Measurements from ENCODE around the gene NTN5. TPM values are rescaled to one million over a fixed set of nuclear protein-coding genes. Genes with fewer than 3 reads are reported as not detected.
"Not testable (repeated sequence)": the region's sequence is repeated elsewhere in the genome, so short reads cannot be mapped to it uniquely, and the experiment has no call there.

NTN5 gene
- total RNA-seq, 6 donors from 2014 or later: 0.57 to 3.1 (median 1.0) TPM; not detected in 1

GRCh38 chr19:48634424-48635262, 38.2 kb downstream of the NTN5 start:
- WGBS, 2 donors: 6 to 7% methylated on average over 15 to 34 of the region's 37 CpGs
- Histone ChIP-seq H3K27me3 (no peaks in the 10 kb centered on the region), H3K27ac (peak overlapping the region; percentile 92 to 97 (median 95)), H3K4me3 (peak overlapping the region in 3 of 4 donors; percentile 66 to 82 (median 77)), H3K9me3 (no peaks in the 10 kb centered on the region), H3K36me3 (peaks cover 0 to 4% (median 0%) of the 10 kb centered on the region in 4 donors), H3K4me1 (peaks cover 74 to 85% (median 77%) of the 10 kb centered on the region in 4 donors)
- ATAC-seq (ENCODE audit: low FRiP score in 2 of 2) (peak; percentile 76), DNase-seq (peak; percentile 98 to 99)
- TF ChIP-seq POLR2AphosphoS5 (IDR thresholded peaks at IDR 0.05) (peak; percentile 68 to 95), EP300 (IDR thresholded peaks at IDR 0.05) (peak in 1 of 4 donors; percentile 82), CTCF (IDR thresholded peaks at IDR 0.05) (peak in 1 of 6 experiments; percentile 16), POLR2A (IDR thresholded peaks at IDR 0.05) (peak in 2 of 4 donors; percentile 39 to 85)

GRCh38 chr19:48634036-48634342, 38.8 kb downstream of the NTN5 start:
- Histone ChIP-seq H3K36me3 (peaks cover 0 to 7% (median 0%) of the 10 kb centered on the region in 4 donors), H3K4me1 (peaks cover 74 to 84% (median 78%) of the 10 kb centered on the region in 4 donors), H3K27me3 (no peaks in the 10 kb centered on the region), H3K4me3 (peak overlapping the region in 2 of 4 donors; percentile 77 to 82), H3K27ac (peak overlapping the region; percentile 77 to 97 (median 93)), H3K9me3 (no peaks in the 10 kb centered on the region)
- no peak for TF ChIP-seq EP300 (IDR thresholded peaks at IDR 0.05)
- whole genome bisulfite sequencing, 2 donors: 39 to 57% methylated on average over 7 of the region's 7 CpGs
- DNase-seq: no peak
- no peak for ATAC-seq (ENCODE audit: low FRiP score in 2 of 2)

DNA sequence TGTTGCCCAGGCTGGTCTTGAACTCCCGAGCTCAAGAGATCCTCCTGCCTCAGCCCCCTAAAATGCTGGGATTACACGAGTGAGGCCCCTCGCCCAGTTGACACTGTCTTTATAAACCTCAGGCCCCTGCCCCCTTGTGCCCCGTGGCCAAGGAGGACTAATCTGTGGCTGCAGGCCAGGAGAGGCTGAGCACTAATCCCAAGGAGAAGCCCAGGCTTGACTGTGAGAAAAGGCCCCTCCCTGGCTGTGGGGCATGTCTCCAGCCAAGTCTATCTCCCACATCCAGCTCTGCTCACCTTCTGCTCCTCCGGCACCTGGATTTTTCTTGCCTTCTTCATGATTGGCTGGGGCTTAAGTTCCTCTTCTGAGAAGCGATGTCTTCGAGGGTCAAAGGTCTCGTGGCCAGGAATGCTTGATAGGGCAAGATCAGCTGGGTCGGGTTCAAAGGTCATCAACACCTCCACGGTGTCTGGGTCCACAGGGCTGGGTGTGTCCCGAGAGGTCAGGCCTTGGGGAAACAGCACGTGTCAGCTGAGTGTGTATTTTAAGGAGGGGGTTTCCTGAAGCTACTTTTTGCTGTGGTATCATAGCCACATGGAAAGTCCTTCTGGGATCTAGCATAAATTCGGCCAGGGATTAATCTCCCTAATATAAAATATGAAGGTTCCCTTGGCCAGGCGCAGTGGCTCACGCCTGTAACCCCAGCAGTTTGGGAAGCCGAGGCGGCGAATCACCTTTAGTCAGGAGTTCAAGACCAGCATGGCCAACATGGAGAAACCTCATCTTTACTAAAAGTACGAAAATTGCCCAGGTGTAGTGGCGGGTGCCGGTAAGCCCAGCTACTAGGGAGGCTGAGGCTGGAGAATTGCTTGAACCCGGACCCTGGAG, 39.4 kb downstream of the NTN5 start:
- Histone ChIP-seq H3K4me1 (peaks cover 69 to 79% (median 74%) of the 10 kb centered on the region in 4 donors), H3K27ac (peak overlapping the region; percentile 77 to 97 (median 93)), H3K27me3 (no peaks in the 10 kb centered on the region), H3K9me3 (no peaks in the 10 kb centered on the region), H3K36me3 (peaks cover 0 to 7% (median under 1%) of the 10 kb centered on the region in 4 donors), H3K4me3 (peak overlapping the region in 1 of 4 donors; percentile 77)
- TF ChIP-seq POLR2AphosphoS5 (IDR thresholded peaks at IDR 0.05) (no peak), POLR2A (IDR thresholded peaks at IDR 0.05) (no peak), EP300 (IDR thresholded peaks at IDR 0.05) (no peak), CTCF (IDR thresholded peaks at IDR 0.05) (no peak)
- DNase-seq (peak in 1 of 2 donors; percentile 26), ATAC-seq (ENCODE audit: low FRiP score in 2 of 2) (no peak)
- 77 to 86% methylated on average over 15 to 22 of the region's 22 CpGs for WGBS, 2 donors

DNA sequence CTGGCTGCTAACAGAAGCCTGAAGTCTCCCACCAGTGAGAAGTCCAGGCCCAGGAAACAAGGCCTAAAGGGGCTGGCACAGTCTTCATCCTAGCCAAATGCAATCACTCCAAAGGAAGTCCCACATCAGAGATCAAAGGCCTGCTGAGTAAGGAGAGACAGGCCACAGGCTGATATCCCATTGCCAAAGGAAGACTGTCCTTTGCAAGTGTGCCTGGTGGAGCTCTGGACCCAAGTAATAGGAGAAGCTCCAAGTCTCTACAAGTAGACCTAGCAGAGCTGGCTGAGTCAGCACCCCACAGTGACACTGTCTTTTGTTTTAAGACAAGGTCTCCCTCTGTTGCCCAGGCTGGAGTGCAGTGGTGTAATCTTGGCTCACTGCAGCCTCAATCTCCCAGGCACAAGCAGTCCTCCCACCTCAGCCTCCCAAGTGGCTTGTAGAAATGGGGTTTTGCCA, 40.1 kb downstream of the NTN5 start:
- Histone ChIP-seq H3K36me3 (peaks cover 0 to 10% (median 2%) of the 10 kb centered on the region in 4 donors), H3K4me3 (no peak overlapping the region), H3K4me1 (peaks cover 67 to 77% (median 72%) of the 10 kb centered on the region in 4 donors), H3K9me3 (no peaks in the 10 kb centered on the region), H3K27ac (peak overlapping the region; percentile 77 to 97 (median 93)), H3K27me3 (no peaks in the 10 kb centered on the region)
- DNase-seq (peak in 1 of 2 donors; percentile 31), ATAC-seq (ENCODE audit: low FRiP score in 2 of 2) (no peak)
- TF ChIP-seq EP300 (IDR thresholded peaks at IDR 0.05) (no peak), CTCF (IDR thresholded peaks at IDR 0.05) (no peak), POLR2A (IDR thresholded peaks at IDR 0.05) (no peak), POLR2AphosphoS5 (IDR thresholded peaks at IDR 0.05) (no peak)

DNA sequence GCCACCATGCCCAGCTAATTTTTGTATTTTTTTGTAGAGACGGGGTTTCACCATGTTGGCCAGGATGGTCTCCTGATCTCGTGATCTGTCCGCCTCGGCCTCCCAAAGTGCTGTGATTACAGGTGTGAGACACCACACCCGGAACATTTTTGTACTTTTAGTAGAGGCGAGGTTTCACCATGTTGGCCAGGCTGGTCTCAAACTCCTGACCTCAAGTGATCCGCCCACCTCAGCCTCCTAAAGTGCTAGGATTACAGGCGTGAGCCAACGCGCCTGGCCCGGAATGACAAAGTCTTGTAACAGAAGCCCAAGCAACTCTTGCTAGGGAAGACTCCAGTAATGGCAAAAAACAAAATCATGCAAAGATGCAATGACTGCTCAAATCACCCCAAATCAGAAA, 40.5 kb downstream of the NTN5 start:
- not testable (repeated sequence) for H3K9me3 ChIP-seq; H3K4me3 ChIP-seq; H3K27me3 ChIP-seq; ATAC-seq (ENCODE audit: low FRiP score in 2 of 2); DNase-seq
- 93 to 95% methylated on average over 11 of the region's 11 CpGs for WGBS, 2 donors
- peaks cover 0 to 13% (median 2%) of the 10 kb centered on the region in 4 donors for H3K36me3 ChIP-seq
- peaks cover 67 to 76% (median 71%) of the 10 kb centered on the region in 4 donors for H3K4me1 ChIP-seq
- H3K27ac ChIP-seq: peak overlapping the region; percentile 77 to 97 (median 93)

Measured in upper lobe of left lung (tissue), 6 donors.